ENCODE data around the gene ZNF664.
A peak's percentile ranks its signal among the peaks of the same experiment; 100 is the strongest.

Gene ZNF664

GRCh38 chr12:123991372-123991951 is 18.4 kb downstream of the ZNF664 start:
- peaks cover 29 to 36% of the 10 kb centered on the region in 2 donors for H3K4me1 Mint-ChIP-seq (ENCODE audit: low read depth in 2 of 2)
- H3K9me3 Mint-ChIP-seq: no peaks in the 10 kb centered on the region
- no peak for DNase-seq
- H3K36me3 Mint-ChIP-seq (ENCODE audit: insufficient read depth): peaks cover 32% of the 10 kb centered on the region
- H3K27ac Mint-ChIP-seq: no peak overlapping the region
- no peaks in the 10 kb centered on the region for H3K27me3 Mint-ChIP-seq
- no peak for ATAC-seq (replicated peaks)
- no peak overlapping the region for H3K4me3 Mint-ChIP-seq

GRCh38 chr12:123992118-123992825 is 19.3 kb downstream of the ZNF664 start:
- DNase-seq (no peak), ATAC-seq (replicated peaks) (no peak)
- Mint-ChIP-seq H3K9me3 (no peaks in the 10 kb centered on the region), H3K27me3 (no peaks in the 10 kb centered on the region), H3K4me1 (ENCODE audit: low read depth in 2 of 2) (peaks cover 33 to 40% of the 10 kb centered on the region in 2 donors), H3K4me3 (no peak overlapping the region), H3K27ac (no peak overlapping the region), H3K36me3 (ENCODE audit: insufficient read depth) (peaks cover 32% of the 10 kb centered on the region)

GRCh38 chr12:123995023-123995748 is 22.2 kb downstream of the ZNF664 start:
- Mint-ChIP-seq H3K4me1 (ENCODE audit: low read depth in 2 of 2) (peaks cover 39 to 43% of the 10 kb centered on the region in 2 donors), H3K27me3 (no peaks in the 10 kb centered on the region), H3K27ac (peak overlapping the region; percentile 3 to 4), H3K9me3 (no peaks in the 10 kb centered on the region), H3K36me3 (ENCODE audit: insufficient read depth) (peaks cover 10% of the 10 kb centered on the region), H3K4me3 (no peak overlapping the region)
- ATAC-seq (replicated peaks) (peak; percentile 37), DNase-seq (no peak)

- no peaks in the 10 kb centered on the region for H3K27me3 Mint-ChIP-seq
- H3K27ac Mint-ChIP-seq: peak overlapping the region; percentile 12 to 29
- H3K36me3 Mint-ChIP-seq (ENCODE audit: insufficient read depth): peaks cover 4% of the 10 kb centered on the region
- ATAC-seq (replicated peaks): no peak
- H3K9me3 Mint-ChIP-seq: no peaks in the 10 kb centered on the region
- DNase-seq: no peak
- peaks cover 32 to 33% of the 10 kb centered on the region in 2 donors for H3K4me1 Mint-ChIP-seq (ENCODE audit: low read depth in 2 of 2)
- H3K4me3 Mint-ChIP-seq: no peak overlapping the region
Measured at GRCh38 chr12:123996581-123996980, 23.6 kb downstream of the ZNF664 start.

GRCh38 chr12:123997033-123997822 is 24.2 kb downstream of the ZNF664 start:
- ATAC-seq (replicated peaks): no peak
- Mint-ChIP-seq H3K9me3 (no peaks in the 10 kb centered on the region), H3K4me3 (no peak overlapping the region), H3K36me3 (ENCODE audit: insufficient read depth) (no peaks in the 10 kb centered on the region), H3K4me1 (ENCODE audit: low read depth in 2 of 2) (peaks cover 32 to 33% of the 10 kb centered on the region in 2 donors), H3K27me3 (no peaks in the 10 kb centered on the region), H3K27ac (peak overlapping the region; percentile 12 to 36)
- DNase-seq: no peak

GRCh38 chr12:123997908-123998307 is 24.9 kb downstream of the ZNF664 start:
- H3K27ac Mint-ChIP-seq: peak overlapping the region in 1 of 2 donors; percentile 36
- peaks cover 32 to 33% of the 10 kb centered on the region in 2 donors for H3K4me1 Mint-ChIP-seq (ENCODE audit: low read depth in 2 of 2)
- no peak overlapping the region for H3K4me3 Mint-ChIP-seq
- H3K27me3 Mint-ChIP-seq: no peaks in the 10 kb centered on the region
- ATAC-seq (replicated peaks) (no peak), DNase-seq (no peak)
- no peaks in the 10 kb centered on the region for H3K9me3 Mint-ChIP-seq
- H3K36me3 Mint-ChIP-seq (ENCODE audit: insufficient read depth): no peaks in the 10 kb centered on the region

GRCh38 chr12:123998344-123998990 is 25.5 kb downstream of the ZNF664 start:
- ATAC-seq (replicated peaks) (no peak), DNase-seq (no peak)
- H3K4me1 Mint-ChIP-seq (ENCODE audit: low read depth in 2 of 2): peaks cover 32 to 33% of the 10 kb centered on the region in 2 donors
- H3K27me3 Mint-ChIP-seq: no peaks in the 10 kb centered on the region
- no peaks in the 10 kb centered on the region for H3K36me3 Mint-ChIP-seq (ENCODE audit: insufficient read depth)
- no peak overlapping the region for H3K4me3 Mint-ChIP-seq
- H3K9me3 Mint-ChIP-seq: no peaks in the 10 kb centered on the region
- H3K27ac Mint-ChIP-seq: peak overlapping the region; percentile 11 to 36

GRCh38 chr12:123998991-123999359 is 26.0 kb downstream of the ZNF664 start:
- H3K9me3 Mint-ChIP-seq: no peaks in the 10 kb centered on the region
- H3K4me1 Mint-ChIP-seq (ENCODE audit: low read depth in 2 of 2): peaks cover 29% of the 10 kb centered on the region in 2 donors
- peak overlapping the region; percentile 7 to 11 for H3K27ac Mint-ChIP-seq
- no peaks in the 10 kb centered on the region for H3K36me3 Mint-ChIP-seq (ENCODE audit: insufficient read depth)
- H3K4me3 Mint-ChIP-seq: no peak overlapping the region
- no peak for ATAC-seq (replicated peaks)
- no peak for DNase-seq
- no peaks in the 10 kb centered on the region for H3K27me3 Mint-ChIP-seq

- no peak for DNase-seq
- ATAC-seq (replicated peaks): no peak
- Mint-ChIP-seq H3K4me1 (ENCODE audit: low read depth in 2 of 2) (peaks cover 22 to 24% of the 10 kb centered on the region in 2 donors), H3K4me3 (no peak overlapping the region), H3K9me3 (no peaks in the 10 kb centered on the region), H3K27me3 (no peaks in the 10 kb centered on the region), H3K27ac (no peak overlapping the region), H3K36me3 (ENCODE audit: insufficient read depth) (no peaks in the 10 kb centered on the region)
Measured at GRCh38 chr12:124000111-124000510, 27.1 kb downstream of the ZNF664 start.

- no peak for ATAC-seq (replicated peaks)
- Mint-ChIP-seq H3K4me1 (ENCODE audit: low read depth in 2 of 2) (peaks cover 18 to 19% of the 10 kb centered on the region in 2 donors), H3K4me3 (no peak overlapping the region), H3K27me3 (no peaks in the 10 kb centered on the region), H3K36me3 (ENCODE audit: insufficient read depth) (no peaks in the 10 kb centered on the region), H3K9me3 (no peaks in the 10 kb centered on the region), H3K27ac (no peak overlapping the region)
- DNase-seq: no peak
Measured at GRCh38 chr12:124001343-124001742, 28.3 kb downstream of the ZNF664 start.

- Mint-ChIP-seq H3K36me3 (ENCODE audit: insufficient read depth) (no peaks in the 10 kb centered on the region), H3K4me3 (no peak overlapping the region), H3K9me3 (no peaks in the 10 kb centered on the region), H3K27ac (no peak overlapping the region), H3K4me1 (ENCODE audit: low read depth in 2 of 2) (peaks cover 17 to 18% of the 10 kb centered on the region in 2 donors), H3K27me3 (no peaks in the 10 kb centered on the region)
- no peak for ATAC-seq (replicated peaks)
- no peak for DNase-seq
Measured at GRCh38 chr12:124002021-124002644, 29.1 kb downstream of the ZNF664 start.

GRCh38 chr12:124002654-124003053 is 29.6 kb downstream of the ZNF664 start:
- Mint-ChIP-seq H3K9me3 (no peaks in the 10 kb centered on the region), H3K27me3 (no peaks in the 10 kb centered on the region), H3K4me1 (ENCODE audit: low read depth in 2 of 2) (peaks cover 16 to 18% of the 10 kb centered on the region in 2 donors), H3K27ac (no peak overlapping the region), H3K4me3 (no peak overlapping the region), H3K36me3 (ENCODE audit: insufficient read depth) (no peaks in the 10 kb centered on the region)
- no peak for DNase-seq
- no peak for ATAC-seq (replicated peaks)
